Stomach (tissue), 9 donors: ENCODE measurements around the gene FMN2. TPM values are rescaled to one million over a fixed set of nuclear protein-coding genes. Genes with fewer than 3 reads are reported as not detected.

Experiments used
- DNase-seq, 2 donors: peaks; one replicate each; pipeline versions ENCODE4 v3.0.0 to v3.0.0-alpha.2; 2013 to 2019
- H3K27ac ChIP-seq, 5 donors: fragments of 200-600 bp in 4 of 5; sonication (generic) in 4 of 5; one replicate each; pipeline ENCODE4 v1.5.1; 2013 to 2019; ENCODE audit warnings: mild to moderate bottlenecking in 1 of 5, moderate library complexity in 1 of 5
- H3K27me3 ChIP-seq, 3 donors: fragments of 200-600 bp; sonication (generic); one replicate each; pipeline ENCODE4 v1.5.1; 2017 to 2019; ENCODE audit warnings: mixed run types in 1 of 3
- H3K36me3 ChIP-seq, 4 donors: fragments of 200-600 bp; sonication (generic); 1 replicate in 3 of 4; 2 replicates in 1 of 4; pipeline ENCODE4 v1.5.1; 2016 to 2019
- H3K4me1 ChIP-seq, 4 donors: fragments of 200-600 bp; sonication (generic); one replicate each; pipeline ENCODE4 v1.5.1; 2016 to 2019
- H3K4me3 ChIP-seq, 4 donors: fragments of 200-600 bp; sonication (generic) in 3 of 4; one replicate each; pipeline ENCODE4 v1.5.1; 2016 to 2019; ENCODE audit warnings: mild to moderate bottlenecking in 1 of 4
- H3K9me3 ChIP-seq, 4 donors: fragments of 200-600 bp; sonication (generic); one replicate each; pipeline ENCODE4 v1.5.1; 2016 to 2019
- CTCF ChIP-seq, 7 experiments: fragments of 450-650 bp in 4 of 7; fragments of 200-600 bp in 3 of 7; sonication (generic) in 3 of 7; IDR thresholded peaks; one replicate each; pipeline ENCODE4 v1.5.1; 2016 to 2019; ENCODE audit warnings: antibody characterized with exemption in 7 of 7, control low read depth in 2 of 7, mild to moderate bottlenecking in 1 of 7
- EP300 ChIP-seq: sonication (generic); formaldehyde crosslinking; IDR thresholded peaks from one replicate; pipeline ENCODE4 v1.6.1; 2017; ENCODE audit warnings: antibody characterized with exemption
- POLR2A ChIP-seq, 4 donors: fragments of 450-650 bp; IDR thresholded peaks; one replicate each; pipeline ENCODE4 v1.6.1; 2016; ENCODE audit warnings: antibody characterized with exemption in 4 of 4, control low read depth in 2 of 4, mild to moderate bottlenecking in 1 of 4, moderate library complexity in 1 of 4
- POLR2AphosphoS5 ChIP-seq, 3 donors: sonication (generic); formaldehyde crosslinking; IDR thresholded peaks; one replicate each; pipeline ENCODE4 v1.6.1; 2016; ENCODE audit warnings: antibody characterized with exemption in 3 of 3
- whole genome bisulfite sequencing, 5 donors: extraction: QIAGEN DNeasy Blood & Tissue Kit in 3 of 5; methylation state at CpG; one replicate each; pipeline versions ENCODE4 v1.1.5 to v1.1.7; 2013 to 2018; 5-methylcytosine and 5-hydroxymethylcytosine counted together
- intact Hi-C: fragments of 100-400 bp; cut with DNase I; formaldehyde crosslinking; loops from one replicate; pipeline ENCODE4 v1.15.1; 2023; ENCODE audit warnings: low total_unique reads
- polyA plus RNA-seq, 3 donors: library from polyadenylated mRNA; stranded (reverse); fragments of 200-250 nt; gene quantifications; one replicate each; pipeline ENCODE4 v1.2.3, GENCODE V29; 2013
- total RNA-seq, 5 donors: library from RNA; depleted of rRNA; stranded (reverse); fragments of >200 nt; gene quantifications; one replicate each; pipeline versions ENCODE4 v1.1.0 to v1.2.3, GENCODE V29; 2014 to 2016
- donor health status: healthy with polysubstance abuse.
- donor health status: Bipolar disorder and iron deficiency.
- donor health status: healthy.

Gene FMN2
- total and polyA plus RNA-seq, 8 donors: 0.61 to 3.3 (median 0.87) TPM; not detected in 2

DNA sequence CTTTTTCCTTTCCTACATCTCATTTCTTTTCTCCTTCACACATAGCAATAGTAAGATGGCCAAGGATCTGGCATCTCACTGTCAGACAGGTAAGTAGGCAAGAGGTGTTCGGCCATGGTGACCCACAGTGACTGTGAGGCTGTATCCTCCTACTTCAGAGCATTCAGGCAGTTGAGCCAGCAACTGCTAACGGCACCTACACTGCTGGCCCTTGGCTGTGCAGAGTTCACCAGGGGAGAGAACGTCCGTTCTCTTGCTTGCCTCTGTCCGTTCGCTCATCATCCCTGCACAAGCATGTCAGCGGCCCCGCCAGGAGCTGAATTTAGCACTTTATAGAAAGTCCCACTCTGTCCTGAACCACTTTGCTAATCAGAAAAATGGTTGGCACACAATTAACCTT lies 406.7 kb downstream of the FMN2 start:
- WGBS, 5 donors: 90 to 95% (median 92%) methylated on average over 8 of the region's 8 CpGs
- intact Hi-C loops: no loop called here
- no peaks in the 10 kb centered on the region for H3K27me3 ChIP-seq
- DNase-seq: no peak
- H3K4me1 ChIP-seq: no peaks in the 10 kb centered on the region
- no peaks in the 10 kb centered on the region for H3K36me3 ChIP-seq
- no peaks in the 10 kb centered on the region for H3K9me3 ChIP-seq
- no peak for TF ChIP-seq POLR2A (IDR thresholded peaks at IDR 0.05)
- no peak for TF ChIP-seq CTCF (IDR thresholded peaks at IDR 0.05)
- TF ChIP-seq POLR2AphosphoS5 (IDR thresholded peaks at IDR 0.05): no peak
- no peak for TF ChIP-seq EP300
- H3K27ac ChIP-seq: no peak overlapping the region
- no peak overlapping the region for H3K4me3 ChIP-seq

GRCh38 chr1:240499012-240499411 lies 407.3 kb downstream of the FMN2 start:
- H3K4me1 ChIP-seq: no peaks in the 10 kb centered on the region
- WGBS, 5 donors: 49 to 73% (median 56%) methylated on average over 2 of the region's 2 CpGs
- no peak for DNase-seq
- no peaks in the 10 kb centered on the region for H3K9me3 ChIP-seq
- no peak overlapping the region for H3K27ac ChIP-seq
- H3K27me3 ChIP-seq: no peaks in the 10 kb centered on the region
- intact Hi-C loops: no loop called here
- H3K36me3 ChIP-seq: no peaks in the 10 kb centered on the region
- no peak for TF ChIP-seq CTCF (IDR thresholded peaks at IDR 0.05)
- no peak for TF ChIP-seq POLR2AphosphoS5 (IDR thresholded peaks at IDR 0.05)
- TF ChIP-seq EP300: no peak
- TF ChIP-seq POLR2A (IDR thresholded peaks at IDR 0.05): no peak
- H3K4me3 ChIP-seq: no peak overlapping the region

DNA sequence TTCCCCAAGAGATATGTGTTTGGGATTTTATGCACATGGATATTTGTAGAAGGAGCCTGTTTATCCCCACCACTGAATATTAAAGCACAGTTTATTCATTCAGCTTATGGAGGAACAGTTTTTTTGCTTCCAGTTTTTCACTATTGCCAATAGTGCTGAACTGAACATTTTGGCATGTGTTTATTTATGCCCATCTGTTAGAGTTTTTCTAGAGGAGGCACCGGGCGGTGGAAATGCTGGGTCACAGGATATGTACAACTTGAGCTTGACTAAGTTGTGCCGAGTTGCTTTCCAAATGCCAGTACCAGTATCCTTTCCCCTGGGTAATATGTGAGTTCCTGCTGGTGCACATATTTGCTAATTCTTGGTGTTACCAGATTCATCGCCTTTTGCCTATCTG lies 409.0 kb downstream of the FMN2 start:
- intact Hi-C loops: no loop called here
- no peak for DNase-seq
- Histone ChIP-seq H3K4me1 (no peaks in the 10 kb centered on the region), H3K36me3 (no peaks in the 10 kb centered on the region), H3K27ac (no peak overlapping the region), H3K9me3 (no peaks in the 10 kb centered on the region), H3K27me3 (no peaks in the 10 kb centered on the region), H3K4me3 (no peak overlapping the region)
- 83 to 93% (median 89%) methylated on average over 4 of the region's 4 CpGs for WGBS, 5 donors
- TF ChIP-seq POLR2AphosphoS5 (IDR thresholded peaks at IDR 0.05) (no peak), EP300 (no peak), POLR2A (IDR thresholded peaks at IDR 0.05) (no peak), CTCF (IDR thresholded peaks at IDR 0.05) (no peak)

- H3K27ac ChIP-seq: no peak overlapping the region
- no peak overlapping the region for H3K4me3 ChIP-seq
- no peaks in the 10 kb centered on the region for H3K27me3 ChIP-seq
- H3K9me3 ChIP-seq: no peaks in the 10 kb centered on the region
- no peaks in the 10 kb centered on the region for H3K4me1 ChIP-seq
- intact Hi-C loops: no loop called here
- no peaks in the 10 kb centered on the region for H3K36me3 ChIP-seq
- 63 to 74% (median 73%) methylated on average over 2 of the region's 2 CpGs for WGBS, 5 donors
- DNase-seq: no peak
- TF ChIP-seq POLR2AphosphoS5 (IDR thresholded peaks at IDR 0.05) (no peak), POLR2A (IDR thresholded peaks at IDR 0.05) (no peak)
These were observed 409.4 kb downstream of the FMN2 start for GRCh38 chr1:240501115-240501514.

GRCh38 chr1:240503036-240503435 lies 411.4 kb downstream of the FMN2 start:
- 77 to 86% (median 80%) methylated on average over 4 of the region's 4 CpGs for WGBS, 5 donors
- Histone ChIP-seq H3K27ac (no peak overlapping the region), H3K36me3 (no peaks in the 10 kb centered on the region), H3K27me3 (no peaks in the 10 kb centered on the region), H3K4me3 (no peak overlapping the region), H3K4me1 (no peaks in the 10 kb centered on the region), H3K9me3 (no peaks in the 10 kb centered on the region)
- intact Hi-C loops: no loop called here
- no peak for TF ChIP-seq POLR2A (IDR thresholded peaks at IDR 0.05)
- DNase-seq: no peak
